T-helper 2 cell treated with Interferon-gamma antibody and Interleukin-4, amounts not matched to agents 5 μg/mL and 100 μg/mL, for 36 hours (primary cell): ENCODE results near the gene LIPN.
"Not testable (repeated sequence)": the region's sequence is repeated elsewhere in the genome, so short reads cannot be mapped to it uniquely, and the experiment has no call there.

Experiments
- DNase-seq: peaks from one replicate; pipeline ENCODE4 v3.0.0; 2021; ENCODE audit warnings: low spot score
- H3K27ac Mint-ChIP-seq: one replicate; pipeline ENCODE4 v1.8.0; 2021; ENCODE audit warnings: mild to moderate bottlenecking, mixed read lengths
- H3K27me3 Mint-ChIP-seq: one replicate; pipeline ENCODE4 v1.8.0; 2021; ENCODE audit warnings: low read depth, mixed read lengths
- H3K36me3 Mint-ChIP-seq: one replicate; pipeline ENCODE4 v1.8.0; 2021; ENCODE audit warnings: low read depth, mixed read lengths
- H3K4me1 Mint-ChIP-seq: one replicate; pipeline ENCODE4 v1.8.0; 2021; ENCODE audit warnings: low read depth, mixed read lengths
- H3K4me3 Mint-ChIP-seq: one replicate; pipeline ENCODE4 v1.8.0; 2022; ENCODE audit warnings: mild to moderate bottlenecking, moderate library complexity, mixed read lengths
- H3K9me3 Mint-ChIP-seq: one replicate; pipeline ENCODE4 v1.8.0; 2021; ENCODE audit warnings: mixed read lengths

The LIPN gene, protein sequence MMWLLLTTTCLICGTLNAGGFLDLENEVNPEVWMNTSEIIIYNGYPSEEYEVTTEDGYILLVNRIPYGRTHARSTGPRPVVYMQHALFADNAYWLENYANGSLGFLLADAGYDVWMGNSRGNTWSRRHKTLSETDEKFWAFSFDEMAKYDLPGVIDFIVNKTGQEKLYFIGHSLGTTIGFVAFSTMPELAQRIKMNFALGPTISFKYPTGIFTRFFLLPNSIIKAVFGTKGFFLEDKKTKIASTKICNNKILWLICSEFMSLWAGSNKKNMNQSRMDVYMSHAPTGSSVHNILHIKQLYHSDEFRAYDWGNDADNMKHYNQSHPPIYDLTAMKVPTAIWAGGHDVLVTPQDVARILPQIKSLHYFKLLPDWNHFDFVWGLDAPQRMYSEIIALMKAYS

DNA sequence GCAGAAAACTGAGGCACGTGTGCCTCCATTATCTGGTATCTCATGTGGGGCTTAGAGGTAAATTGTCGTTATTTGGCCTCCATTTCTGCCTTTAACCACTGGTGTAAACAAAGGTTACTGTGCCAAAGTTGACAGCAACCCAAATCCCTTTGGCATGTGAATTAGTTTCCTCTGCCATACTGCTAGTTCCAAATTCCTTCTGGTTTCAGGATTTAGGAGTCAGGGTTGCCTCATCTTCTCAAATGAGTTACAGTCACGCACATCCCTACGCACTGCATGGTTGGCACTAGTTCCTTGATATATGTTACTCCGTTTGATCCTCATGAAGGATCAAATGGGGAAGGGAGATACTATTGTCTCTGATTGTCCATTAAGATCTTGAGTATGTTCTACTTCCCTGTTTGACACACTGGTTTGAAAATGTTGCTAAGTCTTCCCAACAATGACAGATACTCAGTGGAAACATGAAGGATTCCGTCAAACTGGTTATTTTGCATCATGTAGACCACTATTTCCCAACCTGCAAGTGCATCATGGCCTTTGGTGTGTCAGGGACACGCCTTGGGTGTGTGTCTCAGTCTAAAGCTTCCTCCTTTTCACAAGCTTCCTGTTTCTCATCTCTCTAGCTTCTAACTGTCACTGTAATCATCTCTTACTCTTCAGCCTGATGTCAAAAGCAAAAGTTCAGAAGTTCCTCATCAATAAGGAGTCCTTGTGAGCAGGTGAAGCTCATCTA lies at the start of gene LIPN:
Gene LIPN, plus strand, starts transcription at position 655 of the 736 bp plus-strand sequence. CDS start 1,386 bp downstream, outside the sequence.
- peaks cover 36% of the 10 kb centered on the region for H3K27me3 Mint-ChIP-seq
- no peak for DNase-seq
- no peaks in the 10 kb centered on the region for H3K36me3 Mint-ChIP-seq
- H3K9me3 Mint-ChIP-seq: no peaks in the 10 kb centered on the region
- H3K27ac Mint-ChIP-seq: no peak within 1 kb of the TSS
- peaks cover 14% of the 10 kb centered on the region for H3K4me1 Mint-ChIP-seq
- H3K4me3 Mint-ChIP-seq: no peak within 1 kb of the TSS

DNA sequence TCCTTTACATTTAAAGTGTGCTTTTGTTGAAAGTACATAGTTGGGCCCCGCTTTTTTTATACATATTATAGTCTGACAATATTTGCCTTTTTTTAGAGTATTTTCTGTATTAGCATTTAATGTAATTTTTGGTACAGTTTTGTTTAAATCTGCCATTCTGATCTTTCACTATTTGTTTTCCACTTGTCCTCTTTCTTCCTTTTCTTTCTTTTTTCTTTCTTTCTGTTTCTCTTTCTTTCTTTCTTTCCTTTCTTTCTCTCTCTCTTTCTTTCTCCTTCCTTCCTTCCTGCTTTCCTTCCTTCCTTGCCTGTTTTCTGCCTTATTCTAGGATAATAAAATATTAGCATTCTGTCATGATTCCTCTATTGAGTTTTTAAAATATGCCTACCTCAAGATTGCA lies 44.3 kb upstream of the LIPN start:
- peaks cover 2% of the 10 kb centered on the region for H3K4me1 Mint-ChIP-seq
- H3K9me3 Mint-ChIP-seq: no peaks in the 10 kb centered on the region
- no peak overlapping the region for H3K4me3 Mint-ChIP-seq
- DNase-seq: no peak
- no peak overlapping the region for H3K27ac Mint-ChIP-seq
- peaks cover 27% of the 10 kb centered on the region for H3K27me3 Mint-ChIP-seq
- H3K36me3 Mint-ChIP-seq: no peaks in the 10 kb centered on the region

DNA sequence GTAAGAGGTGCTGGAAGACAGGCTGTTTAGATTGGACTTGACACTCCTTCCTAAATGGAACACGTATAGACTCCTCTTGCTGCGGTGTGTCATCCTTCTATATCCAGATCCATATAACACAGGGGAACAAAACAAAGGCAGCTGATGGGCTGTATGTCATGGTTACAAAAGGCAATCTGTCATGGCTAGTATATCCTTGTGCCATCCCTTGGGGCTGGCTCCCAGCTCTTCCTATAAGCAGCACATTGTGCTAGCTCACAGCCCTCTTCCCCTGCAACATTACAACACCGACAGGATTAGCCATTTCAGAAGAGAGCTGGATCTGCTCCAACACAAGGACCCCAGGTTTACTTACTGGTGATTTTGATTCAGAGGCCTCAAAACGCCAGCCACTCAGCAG lies 38.4 kb upstream of the LIPN start:
- Mint-ChIP-seq H3K27me3 (peaks cover 35% of the 10 kb centered on the region), H3K36me3 (no peaks in the 10 kb centered on the region), H3K4me3 (no peak overlapping the region), H3K4me1 (peaks cover 6% of the 10 kb centered on the region), H3K9me3 (no peaks in the 10 kb centered on the region), H3K27ac (no peak overlapping the region)
- DNase-seq: no peak

DNA sequence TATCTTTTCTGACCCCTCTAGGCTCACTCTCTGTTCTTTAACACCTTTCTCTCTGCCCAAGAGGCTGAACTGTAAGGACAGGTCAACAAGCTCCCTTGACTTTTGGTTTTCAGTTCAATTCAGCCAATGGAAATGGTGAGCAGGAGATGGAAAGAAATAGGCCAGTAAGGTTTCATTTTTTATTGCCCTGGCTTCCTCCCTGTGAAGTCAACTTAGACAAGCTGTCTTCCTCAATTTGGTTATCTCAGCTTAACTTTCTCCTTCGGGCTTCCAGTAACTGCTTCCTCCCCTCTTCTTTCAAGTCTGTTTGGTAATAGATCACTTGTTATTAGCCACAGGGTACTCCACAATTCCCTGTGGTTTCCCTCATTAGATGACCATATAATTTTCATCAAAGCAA lies 34.0 kb upstream of the LIPN start:
- Mint-ChIP-seq H3K27ac (no peak overlapping the region), H3K4me3 (no peak overlapping the region), H3K4me1 (peaks cover 6% of the 10 kb centered on the region), H3K36me3 (no peaks in the 10 kb centered on the region), H3K9me3 (no peaks in the 10 kb centered on the region), H3K27me3 (peaks cover 18% of the 10 kb centered on the region)
- DNase-seq: no peak

DNA sequence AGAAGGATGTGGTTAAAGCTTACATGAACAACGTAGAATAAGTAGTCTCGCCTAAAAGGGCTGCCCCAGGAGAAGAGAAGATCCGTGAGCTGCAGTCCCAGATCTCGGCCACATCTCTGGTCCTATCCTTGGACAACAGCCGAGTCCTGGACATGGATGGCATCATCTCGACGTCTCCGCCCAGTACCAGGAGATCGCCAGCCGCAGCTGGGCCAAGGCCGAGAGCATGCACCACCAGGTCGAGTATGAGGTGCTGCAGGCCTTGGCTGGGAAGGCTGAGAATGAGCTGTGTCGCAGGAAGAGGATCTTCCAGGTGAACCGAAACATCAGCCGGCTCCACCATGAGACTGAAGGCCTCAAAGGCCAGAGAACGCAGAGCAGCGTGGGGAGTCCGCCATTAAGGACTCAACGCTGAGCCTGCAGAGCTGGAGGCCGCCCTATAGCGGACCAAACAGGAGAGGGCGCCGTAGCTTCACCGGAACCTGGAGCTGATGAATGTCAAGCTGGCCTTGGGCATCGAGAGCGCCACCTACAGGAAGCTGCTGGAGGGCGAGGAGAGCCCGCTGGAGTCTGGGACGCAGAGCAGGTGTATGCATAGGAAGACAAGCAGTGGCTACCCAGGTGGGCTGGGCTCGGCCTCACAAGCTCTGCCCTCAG lies 31.6 kb upstream of the LIPN start:
- H3K36me3 Mint-ChIP-seq: no peaks in the 10 kb centered on the region
- peaks cover 14% of the 10 kb centered on the region for H3K27me3 Mint-ChIP-seq
- H3K4me3 Mint-ChIP-seq: no peak overlapping the region
- DNase-seq: peak; percentile 50
- peaks cover 6% of the 10 kb centered on the region for H3K4me1 Mint-ChIP-seq
- H3K27ac Mint-ChIP-seq: no peak overlapping the region
- no peaks in the 10 kb centered on the region for H3K9me3 Mint-ChIP-seq

DNA sequence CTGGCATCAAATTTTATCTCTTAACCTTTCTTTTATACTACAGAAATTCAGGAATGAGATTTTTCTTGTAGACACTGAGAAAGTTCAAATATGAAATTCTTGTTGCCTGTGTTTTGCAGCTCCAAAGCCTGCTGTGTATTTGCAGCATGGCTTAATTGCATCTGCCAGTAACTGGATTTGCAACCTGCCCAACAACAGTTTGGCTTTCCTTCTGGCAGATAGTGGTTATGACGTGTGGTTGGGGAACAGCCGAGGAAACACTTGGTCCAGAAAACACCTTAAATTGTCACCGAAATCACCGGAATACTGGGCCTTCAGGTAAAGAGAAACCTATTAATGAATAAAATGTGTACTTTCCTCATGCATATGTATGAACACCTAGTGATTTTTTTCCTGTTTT lies 29.0 kb upstream of the LIPN start:
- Mint-ChIP-seq H3K9me3 (no peaks in the 10 kb centered on the region), H3K36me3 (no peaks in the 10 kb centered on the region), H3K27me3 (peaks cover 10% of the 10 kb centered on the region), H3K4me3 (no peak overlapping the region), H3K4me1 (peaks cover 3% of the 10 kb centered on the region), H3K27ac (no peak overlapping the region)
- no peak for DNase-seq

DNA sequence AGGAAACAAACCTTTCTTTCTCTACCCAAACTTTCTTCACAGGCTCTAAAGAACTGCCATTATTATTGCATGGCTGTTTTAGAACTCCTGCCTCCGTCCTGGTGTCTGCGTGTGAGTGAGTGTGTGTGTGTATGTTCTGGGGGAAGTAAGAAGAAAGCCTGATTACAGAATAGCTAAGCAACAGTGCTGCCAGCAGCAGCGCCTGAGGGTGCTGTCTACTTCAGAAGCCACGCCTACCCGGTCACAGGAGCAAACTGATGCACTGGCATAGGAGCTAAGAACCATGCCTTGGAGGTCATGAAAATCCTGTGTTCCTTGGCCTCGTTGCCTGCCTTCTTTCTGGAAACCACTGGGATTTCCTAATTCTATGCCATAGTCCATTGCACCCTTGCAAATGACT lies 28.5 kb upstream of the LIPN start:
- Mint-ChIP-seq H3K27ac (no peak overlapping the region), H3K36me3 (no peaks in the 10 kb centered on the region), H3K4me3 (no peak overlapping the region), H3K4me1 (no peaks in the 10 kb centered on the region), H3K9me3 (no peaks in the 10 kb centered on the region), H3K27me3 (peaks cover 10% of the 10 kb centered on the region)
- DNase-seq: no peak

DNA sequence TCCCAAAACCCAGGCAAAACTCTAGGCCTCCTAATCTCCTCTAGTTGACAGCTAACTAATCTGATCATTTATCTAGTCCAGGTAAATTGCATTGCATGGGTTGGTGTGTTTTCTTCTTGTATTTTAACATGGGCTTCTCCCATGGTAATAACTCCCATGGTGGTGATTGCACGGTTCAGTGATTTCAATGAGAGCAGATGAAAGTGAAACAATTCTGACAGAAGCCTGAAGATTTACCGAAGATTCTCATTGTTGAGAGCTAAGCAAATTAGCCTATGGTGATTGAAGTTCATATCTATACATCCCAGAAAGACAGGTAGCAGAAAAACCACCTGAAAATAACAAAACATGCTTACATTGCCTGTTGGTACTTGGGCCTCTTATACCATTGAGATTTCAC lies 26.6 kb upstream of the LIPN start:
- no peak for DNase-seq
- Mint-ChIP-seq H3K27me3 (peaks cover 18% of the 10 kb centered on the region), H3K4me3 (no peak overlapping the region), H3K9me3 (no peaks in the 10 kb centered on the region), H3K27ac (no peak overlapping the region), H3K36me3 (no peaks in the 10 kb centered on the region), H3K4me1 (no peaks in the 10 kb centered on the region)

DNA sequence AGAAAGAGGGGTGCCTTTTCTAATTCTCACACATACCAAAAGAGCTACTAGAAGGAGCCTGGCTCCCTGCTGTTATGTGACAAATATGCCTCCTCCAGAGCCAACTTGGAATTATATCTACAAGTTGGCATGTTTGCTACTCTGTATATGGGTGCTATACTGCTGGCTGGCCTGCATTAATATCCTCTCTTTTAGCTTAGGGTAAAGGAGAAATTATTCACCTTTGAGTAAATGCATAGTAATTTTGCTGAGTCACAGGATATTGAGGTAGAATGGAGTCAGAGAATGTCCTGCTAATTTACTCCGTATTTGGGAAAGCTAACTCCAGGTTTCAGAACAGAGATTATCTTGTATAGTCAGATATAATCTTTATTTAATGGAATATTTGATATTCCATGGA lies 24.2 kb upstream of the LIPN start:
- H3K4me3 Mint-ChIP-seq: no peak overlapping the region
- H3K4me1 Mint-ChIP-seq: no peaks in the 10 kb centered on the region
- H3K36me3 Mint-ChIP-seq: no peaks in the 10 kb centered on the region
- no peak for DNase-seq
- no peaks in the 10 kb centered on the region for H3K9me3 Mint-ChIP-seq
- H3K27me3 Mint-ChIP-seq: peaks cover 35% of the 10 kb centered on the region
- no peak overlapping the region for H3K27ac Mint-ChIP-seq

DNA sequence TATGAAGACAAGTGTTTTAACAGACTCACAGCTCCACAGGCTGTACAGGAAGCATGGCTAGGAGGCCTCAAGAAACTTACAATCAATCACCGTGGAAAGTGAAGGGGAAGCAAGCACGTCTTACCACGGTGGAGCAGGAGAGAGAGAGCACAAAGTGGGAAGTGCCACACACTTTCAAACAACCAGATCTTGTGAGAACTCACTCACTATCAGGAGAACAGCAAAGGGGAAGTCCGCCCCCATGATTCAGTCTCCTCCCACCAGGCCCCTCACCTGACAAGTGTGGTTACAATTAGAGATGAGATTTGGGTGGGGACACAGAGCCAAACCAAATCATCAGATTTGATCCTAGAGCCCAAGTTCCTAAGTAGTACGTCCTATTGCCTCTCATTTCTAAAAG lies 17.9 kb upstream of the LIPN start:
- H3K27me3 Mint-ChIP-seq: peaks cover 45% of the 10 kb centered on the region

DNA sequence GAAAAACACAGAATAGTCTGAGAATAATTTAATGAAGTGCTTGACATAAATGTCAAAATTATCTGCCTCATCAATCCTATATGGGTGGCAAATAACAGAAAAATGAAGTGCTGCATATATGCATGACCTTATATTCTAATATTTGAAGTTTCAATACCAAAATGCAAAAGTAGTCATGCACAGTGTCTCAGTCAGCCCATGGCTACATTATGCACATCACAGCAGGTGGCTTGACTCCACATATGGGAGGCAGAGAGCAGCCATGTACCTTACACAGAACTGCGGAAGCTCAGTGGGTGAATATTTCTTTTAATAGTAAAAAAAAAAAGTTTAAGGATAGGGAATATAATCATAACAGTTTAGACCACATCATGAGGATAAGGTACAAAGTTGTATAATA lies 17.4 kb upstream of the LIPN start:
- no peaks in the 10 kb centered on the region for H3K4me1 Mint-ChIP-seq
- no peak overlapping the region for H3K4me3 Mint-ChIP-seq
- no peak overlapping the region for H3K27ac Mint-ChIP-seq
- peaks cover 48% of the 10 kb centered on the region for H3K27me3 Mint-ChIP-seq
- peaks cover 10% of the 10 kb centered on the region for H3K9me3 Mint-ChIP-seq
- no peaks in the 10 kb centered on the region for H3K36me3 Mint-ChIP-seq
- no peak for DNase-seq

More for the DNA sequence above, 17.9 kb upstream of the LIPN start:
- not testable (repeated sequence) for H3K4me3 Mint-ChIP-seq, H3K4me1 Mint-ChIP-seq, H3K36me3 Mint-ChIP-seq, H3K9me3 Mint-ChIP-seq, H3K27ac Mint-ChIP-seq, DNase-seq

DNA sequence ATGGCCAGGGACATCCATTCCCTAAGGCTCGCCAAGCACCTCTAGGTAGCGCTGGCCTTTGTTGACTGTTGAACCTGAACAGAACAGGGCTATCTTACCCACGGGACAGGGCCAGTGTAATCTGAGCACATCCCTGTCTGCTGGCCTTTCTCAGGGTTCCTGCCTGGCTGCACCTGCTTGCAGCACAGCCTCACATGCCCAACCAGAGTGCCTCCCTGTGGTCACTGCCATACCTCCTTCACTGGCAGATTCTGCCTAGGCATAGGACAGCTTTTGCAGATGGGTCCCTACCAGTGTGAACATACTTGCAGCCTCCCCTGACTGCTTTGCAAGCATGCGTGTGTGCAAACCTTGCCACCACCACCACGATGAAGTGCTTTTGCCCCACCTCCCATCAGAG lies 15.8 kb upstream of the LIPN start:
- H3K4me3 Mint-ChIP-seq: no peak overlapping the region
- H3K4me1 Mint-ChIP-seq: no peaks in the 10 kb centered on the region
- H3K27ac Mint-ChIP-seq: no peak overlapping the region
- peaks cover 37% of the 10 kb centered on the region for H3K27me3 Mint-ChIP-seq
- no peak for DNase-seq
- peaks cover 10% of the 10 kb centered on the region for H3K9me3 Mint-ChIP-seq
- no peaks in the 10 kb centered on the region for H3K36me3 Mint-ChIP-seq

DNA sequence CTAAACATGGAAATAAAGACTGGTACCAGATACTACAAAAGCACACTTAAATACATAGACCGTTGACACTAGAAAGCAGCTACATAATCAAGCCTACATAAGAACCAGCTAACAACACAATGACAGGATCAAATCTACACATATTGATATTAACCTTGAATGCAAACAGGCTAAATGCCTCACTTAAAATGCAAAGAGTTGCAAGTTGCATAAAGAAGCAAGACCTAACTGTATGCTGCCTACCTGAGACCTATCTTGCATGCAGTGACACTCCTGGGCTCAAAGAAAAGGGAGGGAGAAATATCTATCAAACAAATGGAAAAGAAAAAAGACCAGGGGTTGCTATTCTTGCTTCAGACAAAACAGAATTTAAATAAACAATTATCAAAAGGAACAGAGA lies 14.2 kb upstream of the LIPN start:
- DNase-seq: no peak
- H3K9me3 Mint-ChIP-seq: peaks cover 10% of the 10 kb centered on the region
- H3K4me3 Mint-ChIP-seq: no peak overlapping the region
- H3K4me1 Mint-ChIP-seq: no peaks in the 10 kb centered on the region
- no peak overlapping the region for H3K27ac Mint-ChIP-seq
- H3K27me3 Mint-ChIP-seq: peaks cover 39% of the 10 kb centered on the region
- no peaks in the 10 kb centered on the region for H3K36me3 Mint-ChIP-seq

DNA sequence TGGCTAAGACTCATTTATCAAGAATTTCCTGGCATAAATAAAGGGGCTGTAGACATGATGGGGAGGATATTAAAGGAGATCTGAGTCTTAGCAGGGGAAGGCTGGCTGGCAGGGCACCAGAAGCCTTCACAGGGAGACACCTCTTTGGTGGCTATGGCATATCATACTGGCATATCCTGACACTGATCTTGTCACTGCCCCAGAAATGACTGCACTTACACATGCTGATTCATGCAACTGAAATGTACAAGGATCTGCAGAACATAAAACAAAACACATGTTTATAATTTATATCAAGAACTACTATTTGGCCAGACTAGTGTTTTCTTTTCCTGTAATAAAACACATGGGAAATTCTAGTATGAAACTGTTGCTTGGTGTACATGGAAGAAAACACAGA lies 5.5 kb upstream of the LIPN start:
- Mint-ChIP-seq H3K27ac (no peak overlapping the region), H3K4me1 (peaks cover 6% of the 10 kb centered on the region), H3K4me3 (no peak overlapping the region), H3K27me3 (peaks cover 34% of the 10 kb centered on the region), H3K36me3 (no peaks in the 10 kb centered on the region), H3K9me3 (no peaks in the 10 kb centered on the region)
- DNase-seq: no peak
